GM12878 (cell line): Measurements from ENCODE around the gene AIG1. TPM values are rescaled to one million over a fixed set of nuclear protein-coding genes. Genes with fewer than 3 reads are reported as not detected.

Experiments used
- ATAC-seq: fragments of 200-7000 bp; cut with Tn5 transposase; 3 replicates; pipeline ENCODE4 v1.9.1; 2020; ENCODE audit warnings: mild to moderate bottlenecking, moderate library complexity
- BruUV-seq: library from RNA; stranded (reverse); fragments of 400-500 nt; replicated peaks from 2 replicates; lab custom pipeline; 2021; lab: Mats Ljungman, UMichigan
- CTCF ChIA-PET: fragments of 300-600 bp; sonication (Branson Sonifier 250); formaldehyde crosslinking; extraction: SDS; loops from one replicate; lab custom pipeline; 2021; ENCODE audit warnings: inconsistent platforms; lab: Yijun Ruan, JAX
- POLR2A ChIA-PET: fragments of 350-600 bp; formaldehyde crosslinking; extraction: SDS; loops from one replicate; lab custom pipeline; 2021; ENCODE audit warnings: inconsistent platforms; lab: Charles Lee
- RAD21 ChIA-PET: fragments of 300-600 bp; sonication (Branson Sonifier 250); formaldehyde crosslinking; loops from one replicate; lab custom pipeline; 2023; ENCODE audit warnings: antibody characterized with exemption; ENCODE audit not compliant: unreplicated experiment; lab: Charles Lee
- SMC1A ChIA-PET: fragments of 300-600 bp; sonication (Branson Sonifier 250); formaldehyde crosslinking; loops from one replicate; lab custom pipeline; 2023; ENCODE audit not compliant: unreplicated experiment, uncharacterized antibody; lab: Charles Lee
- DNase-seq: peaks from one replicate; pipeline ENCODE4 v3.0.0-alpha.2; 2011; ENCODE audit warnings: low read depth, low spot score
- FAIRE-seq: peaks from 3 replicates; lab custom pipeline; 2011; peaks lifted over from hg19 to GRCh38; lab: Jason Lieb, UNC
- H2AFZ ChIP-seq: 2 replicates; pipeline ENCODE4 v1.6.0; 2011; ENCODE audit warnings: low read depth, low read length, control low read depth; ENCODE audit not compliant: control insufficient read depth
- H3K27ac ChIP-seq: 2 replicates; pipeline ENCODE4 v1.5.1; 2011; ENCODE audit warnings: control low read depth; ENCODE audit not compliant: control insufficient read depth, insufficient read depth
- H3K27me3 ChIP-seq, 2 experiments: replicated peaks in 1 of 2; 2 replicates each; pipeline versions ENCODE4 v1.6.0 to v1.6.1; 2011; ENCODE audit warnings: low read length in 1 of 2; ENCODE audit not compliant: control insufficient read depth in 2 of 2, insufficient read depth in 2 of 2
- H3K36me3 ChIP-seq, 2 experiments: 2 replicates each; pipeline ENCODE4 v1.5.1; 2011; ENCODE audit warnings: low read length in 1 of 2; ENCODE audit not compliant: control insufficient read depth in 2 of 2, insufficient read depth in 2 of 2
- H3K4me1 ChIP-seq: 2 replicates; pipeline ENCODE4 v1.6.1; 2011; ENCODE audit warnings: mild to moderate bottlenecking, low read length, moderate library complexity, mixed read lengths; ENCODE audit not compliant: control insufficient read depth, insufficient read depth
- H3K4me2 ChIP-seq: 2 replicates; pipeline ENCODE4 v1.6.0; 2011; ENCODE audit warnings: control low read depth; ENCODE audit not compliant: control insufficient read depth, insufficient read depth
- H3K4me3 ChIP-seq: fragments of 200-600 bp; sonication (generic); 2 replicates; pipeline ENCODE4 v1.5.1; 2016
- H3K79me2 ChIP-seq: 2 replicates; pipeline ENCODE4 v1.6.0; 2011; ENCODE audit warnings: low read length; ENCODE audit not compliant: control insufficient read depth, insufficient read depth
- H3K9ac ChIP-seq: 2 replicates; pipeline ENCODE4 v1.8.0; 2011; ENCODE audit warnings: low read length, control low read depth, mixed read lengths; ENCODE audit not compliant: control insufficient read depth, insufficient read depth
- H3K9me3 ChIP-seq: replicated peaks from 3 replicates; pipeline ENCODE4 v1.5.1; 2011; ENCODE audit warnings: mild to moderate bottlenecking, low read length; ENCODE audit not compliant: control insufficient read depth, insufficient read depth
- H4K20me1 ChIP-seq: 2 replicates; pipeline ENCODE4 v1.6.0; 2011; ENCODE audit not compliant: control insufficient read depth, insufficient read depth
- CBX5 ChIP-seq: sonication (generic); IDR thresholded peaks from 2 replicates; pipeline ENCODE4 v1.6.1; 2016; ENCODE audit warnings: low read depth, moderate library complexity, mild to moderate bottlenecking, inconsistent platforms
- CHD1 ChIP-seq: IDR thresholded peaks from 2 replicates; pipeline ENCODE4 v1.6.1; 2012; ENCODE audit warnings: low read depth, low read length, improper control_type of control experiment
- EED ChIP-seq: sonication (generic); IDR thresholded peaks from 2 replicates; pipeline ENCODE4 v1.6.1; 2016; ENCODE audit warnings: antibody characterized with exemption, low read depth
- ELK1 ChIP-seq: IDR thresholded peaks from 2 replicates; pipeline ENCODE4 v1.6.1; 2012; ENCODE audit warnings: low read depth, low read length, improper control_type of control experiment
- HSF1 ChIP-seq: fragments of 150-350 bp; IDR thresholded peaks from 2 replicates; pipeline ENCODE4 v1.6.1; 2014; ENCODE audit warnings: mild to moderate bottlenecking, low read depth, low read length
- KDM1A ChIP-seq: fragments of 200-600 bp; sonication (generic); IDR thresholded peaks from 2 replicates; pipeline ENCODE4 v1.6.1; 2016; ENCODE audit warnings: borderline replicate concordance
- MYB ChIP-seq: fragments of 150-350 bp; IDR thresholded peaks from 2 replicates; pipeline ENCODE4 v1.6.1; 2014; ENCODE audit warnings: mild to moderate bottlenecking, low read depth, low read length, borderline replicate concordance
- PAX8 ChIP-seq: fragments of 450-650 bp; IDR thresholded peaks from 2 replicates; pipeline ENCODE4 v1.6.1; 2017; ENCODE audit warnings: mild to moderate bottlenecking, moderate library complexity
- RB1 ChIP-seq: fragments of 450-650 bp; formaldehyde crosslinking; IDR thresholded peaks from 2 replicates; pipeline ENCODE4 v1.6.1; 2017; ENCODE audit warnings: mild to moderate bottlenecking, borderline replicate concordance
- RELA ChIP-seq: fragments of 450-650 bp; IDR thresholded peaks from 2 replicates; pipeline ENCODE4 v1.8.0; 2014; ENCODE audit warnings: borderline replicate concordance; ENCODE audit not compliant: partially characterized antibody
- SRF ChIP-seq, 2 experiments: IDR thresholded peaks; 2 replicates each; pipeline ENCODE4 v1.6.1; 2011; ENCODE audit warnings: low read depth in 2 of 2, low read length in 2 of 2, mild to moderate bottlenecking in 1 of 2, moderate library complexity in 1 of 2
- TCF7 ChIP-seq: IDR thresholded peaks from 2 replicates; pipeline ENCODE4 v1.6.1; 2014; ENCODE audit warnings: antibody characterized with exemption, borderline replicate concordance
- WGBS: methylation state at CpG from one replicate; pipeline ENCODE4 v1.1.6; 2016; ENCODE audit warnings: low lambda C conversion rate; ENCODE audit not compliant: insufficient replicate concordance, insufficient coverage; ENCODE audit errors: missing lambda C conversion rate; 5-methylcytosine and 5-hydroxymethylcytosine counted together
- in situ Hi-C: fragments of 300-500 bp; cut with MboI; formaldehyde crosslinking; loops from 9 replicates; pipeline ENCODE4 v1.14.3; 2018; ENCODE audit warnings: mixed read lengths
- intact Hi-C: fragments of 100-400 bp; cut with micrococcal nuclease; formaldehyde crosslinking; loops from one replicate; pipeline ENCODE4 v1.14.2; 2022; ENCODE audit not compliant: unreplicated experiment
- polyA plus RNA-seq, 11 experiments: library from polyadenylated mRNA; depleted of rRNA in 4 of 11; unstranded in 6 of 11; stranded (reverse) in 5 of 11; fragments of >200 nt; fragmentation: Nextera tagmentation in 4 of 11; fragmentation: Illumina TruSeq in 1 of 11; extraction: Ambion mirVana in 4 of 11; extraction: Trizol in 1 of 11; gene quantifications; 1 replicate in 1 of 11; 2 replicates in 10 of 11; pipeline versions ENCODE4 v1.2.1 to v1.2.3, GENCODE V29; 2011 to 2016; ENCODE audit warnings: inconsistent platforms in 2 of 11, missing spikeins in 2 of 11, low read depth in 1 of 11
- total RNA-seq, 4 experiments: library from RNA; depleted of rRNA in 3 of 4; stranded (reverse); fragments of >200 nt in 3 of 4; fragmentation: Illumina TruSeq in 1 of 4; extraction: Trizol in 1 of 4; gene quantifications; 2 replicates each; pipeline versions ENCODE4 v1.2.1 to v1.2.3, GENCODE V29; 2013 to 2021
- TF ChIP-seq, protein P1 (sequence below): fragments of 150-350 bp; IDR thresholded peaks from 2 replicates; pipeline ENCODE4 v1.6.1; 2016; ENCODE audit warnings: low read depth, low read length
- TF ChIP-seq, protein P2 (sequence below): IDR thresholded peaks from 2 replicates; pipeline ENCODE4 v1.6.1; 2011; ENCODE audit warnings: borderline replicate concordance, low read depth, mild to moderate bottlenecking, moderate library complexity, low read length; ENCODE audit not compliant: insufficient read depth, poor library complexity, severe bottlenecking

Gene AIG1
- total and polyA plus RNA-seq, 10 of the 15 experiments (the other 5 are each of a cell fraction or from before 2014, with no cell fraction given) = 27.0 to 74.5 (median 36.4) TPM

DNA sequence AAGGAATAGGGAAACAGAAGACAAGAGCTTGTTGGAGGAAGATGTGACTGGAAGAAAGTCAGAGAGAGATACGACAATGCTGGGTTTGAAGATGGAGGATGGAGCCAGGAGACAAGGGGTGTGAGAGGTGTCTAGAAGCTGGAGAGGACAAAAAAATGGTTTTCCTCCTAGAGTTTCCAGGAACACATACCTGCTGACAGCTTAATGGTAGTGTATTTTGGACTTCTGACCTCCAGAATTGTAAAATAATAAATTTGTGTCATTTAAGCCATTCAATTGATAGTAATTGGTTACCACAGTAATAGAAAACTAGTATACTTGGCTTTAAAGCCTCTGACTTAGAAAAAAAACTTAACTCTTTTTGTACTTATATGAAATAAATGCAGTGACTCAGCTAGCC, 3.6 kb downstream of the AIG1 start (continued):
- TF ChIP-seq RB1 (no peak), EED (no peak), PAX8 (no peak), SRF (IDR thresholded peaks at IDR 0.05; ENCODE audit: low read depth in 2 of 2, low read length in 2 of 2) (no peak), CBX5 (no peak)

GRCh38 chr6:143064951-143065683, 4.4 kb downstream of the AIG1 start:
- ATAC-seq = no peak
- H4K20me1 ChIP-seq = no peaks in the 10 kb centered on the region
- no peak overlapping the region for H2AFZ ChIP-seq
- no peak for FAIRE-seq
- H3K4me2 ChIP-seq = no peak overlapping the region
- ChIA-PET CTCF (interaction anchor here (1.0 kb wide), 1 partner anchor 17 kb away, joined by 3 read pairs; no protein-coding TSS in a partner anchor), RAD21 (no interaction called here), POLR2A (no interaction called here), SMC1A (interaction anchor here (1.4 kb wide), 1 partner anchor 9 kb away, joined by 4 read pairs; no protein-coding TSS in a partner anchor)
- no peak overlapping the region for H3K9ac ChIP-seq
- H3K4me1 ChIP-seq = peaks cover 13% of the 10 kb centered on the region; the same call in 1 of the 2 replicates
- no peaks in the 10 kb centered on the region for H3K36me3 ChIP-seq
- no peak overlapping the region for H3K27ac ChIP-seq
- no peaks in the 10 kb centered on the region for H3K27me3 ChIP-seq
- intact Hi-C loops = no loop called here
- H3K9me3 ChIP-seq = no peaks in the 10 kb centered on the region
- no peak for DNase-seq
- no TSS peak for BruUV-seq
- in situ Hi-C loops = no loop called here
- no peak overlapping the region for H3K4me3 ChIP-seq
- H3K79me2 ChIP-seq = peaks cover 5% of the 10 kb centered on the region; the same call in 1 of the 2 replicates
- 89% methylated on average over 4 of the region's 4 CpGs for WGBS
- TF ChIP-seq MYB (no peak), ELK1 (no peak), HSF1 (no peak), TCF7 (no peak), KDM1A (no peak), RELA (no peak), CHD1 (no peak)
- TF ChIP-seq, protein P1, sequence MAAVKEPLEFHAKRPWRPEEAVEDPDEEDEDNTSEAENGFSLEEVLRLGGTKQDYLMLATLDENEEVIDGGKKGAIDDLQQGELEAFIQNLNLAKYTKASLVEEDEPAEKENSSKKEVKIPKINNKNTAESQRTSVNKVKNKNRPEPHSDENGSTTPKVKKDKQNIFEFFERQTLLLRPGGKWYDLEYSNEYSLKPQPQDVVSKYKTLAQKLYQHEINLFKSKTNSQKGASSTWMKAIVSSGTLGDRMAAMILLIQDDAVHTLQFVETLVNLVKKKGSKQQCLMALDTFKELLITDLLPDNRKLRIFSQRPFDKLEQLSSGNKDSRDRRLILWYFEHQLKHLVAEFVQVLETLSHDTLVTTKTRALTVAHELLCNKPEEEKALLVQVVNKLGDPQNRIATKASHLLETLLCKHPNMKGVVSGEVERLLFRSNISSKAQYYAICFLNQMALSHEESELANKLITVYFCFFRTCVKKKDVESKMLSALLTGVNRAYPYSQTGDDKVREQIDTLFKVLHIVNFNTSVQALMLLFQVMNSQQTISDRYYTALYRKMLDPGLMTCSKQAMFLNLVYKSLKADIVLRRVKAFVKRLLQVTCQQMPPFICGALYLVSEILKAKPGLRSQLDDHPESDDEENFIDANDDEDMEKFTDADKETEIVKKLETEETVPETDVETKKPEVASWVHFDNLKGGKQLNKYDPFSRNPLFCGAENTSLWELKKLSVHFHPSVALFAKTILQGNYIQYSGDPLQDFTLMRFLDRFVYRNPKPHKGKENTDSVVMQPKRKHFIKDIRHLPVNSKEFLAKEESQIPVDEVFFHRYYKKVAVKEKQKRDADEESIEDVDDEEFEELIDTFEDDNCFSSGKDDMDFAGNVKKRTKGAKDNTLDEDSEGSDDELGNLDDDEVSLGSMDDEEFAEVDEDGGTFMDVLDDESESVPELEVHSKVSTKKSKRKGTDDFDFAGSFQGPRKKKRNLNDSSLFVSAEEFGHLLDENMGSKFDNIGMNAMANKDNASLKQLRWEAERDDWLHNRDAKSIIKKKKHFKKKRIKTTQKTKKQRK = no peak
- TF ChIP-seq, protein P2, sequence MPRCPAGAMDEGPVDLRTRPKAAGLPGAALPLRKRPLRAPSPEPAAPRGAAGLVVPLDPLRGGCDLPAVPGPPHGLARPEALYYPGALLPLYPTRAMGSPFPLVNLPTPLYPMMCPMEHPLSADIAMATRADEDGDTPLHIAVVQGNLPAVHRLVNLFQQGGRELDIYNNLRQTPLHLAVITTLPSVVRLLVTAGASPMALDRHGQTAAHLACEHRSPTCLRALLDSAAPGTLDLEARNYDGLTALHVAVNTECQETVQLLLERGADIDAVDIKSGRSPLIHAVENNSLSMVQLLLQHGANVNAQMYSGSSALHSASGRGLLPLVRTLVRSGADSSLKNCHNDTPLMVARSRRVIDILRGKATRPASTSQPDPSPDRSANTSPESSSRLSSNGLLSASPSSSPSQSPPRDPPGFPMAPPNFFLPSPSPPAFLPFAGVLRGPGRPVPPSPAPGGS = no peak
